SK-N-SH (cell line): ENCODE measurements around the gene F2RL1. TPM values are rescaled to one million over a fixed set of nuclear protein-coding genes. Genes with fewer than 3 reads are reported as not detected.

ENCODE experiments used
- CTCF ChIA-PET: fragments of 300-600, 350-600 bp; formaldehyde crosslinking; extraction: SDS; loops from one replicate; lab custom pipeline; 2021; lab: Yijun Ruan, JAX
- POLR2A ChIA-PET: fragments of 350-600 bp; sonication (Branson Sonifier 250); formaldehyde crosslinking; extraction: SDS; loops from one replicate; lab custom pipeline; 2020; ENCODE audit warnings: antibody characterized with exemption, inconsistent platforms; lab: Yijun Ruan, JAX
- DNase-seq: peaks from one replicate; pipeline ENCODE4 v3.0.0; 2012
- H2AFZ ChIP-seq: fragments of 200-600 bp; sonication (generic); 2 replicates; pipeline ENCODE4 v1.8.1; 2016; ENCODE audit warnings: antibody characterized with exemption, mild to moderate bottlenecking, low read depth
- H3F3A ChIP-seq: fragments of 200-600 bp; sonication (generic); replicated peaks from 2 replicates; pipeline ENCODE3; 2016; ENCODE audit warnings: antibody characterized with exemption, mild to moderate bottlenecking; ENCODE audit not compliant: insufficient read depth
- H3K27ac ChIP-seq, 2 experiments: fragments of 200-500 bp in 1 of 2; fragments of 200-600 bp in 1 of 2; sonication (Bioruptor generic) in 1 of 2; sonication (generic), shearing (Covaris generic) in 1 of 2; 2 replicates each; pipeline versions ENCODE4 v1.5.1 to v1.6.1; 2014 to 2016; ENCODE audit warnings: low read depth in 2 of 2, inconsistent platforms in 1 of 2, low read length in 1 of 2, mild to moderate bottlenecking in 1 of 2, mixed read lengths in 1 of 2
- H3K27me3 ChIP-seq: fragments of 200-600 bp; sonication (generic), shearing (Covaris generic); 2 replicates; pipeline ENCODE4 v1.6.1; 2016; ENCODE audit warnings: mixed run types; ENCODE audit not compliant: insufficient read depth
- H3K36me3 ChIP-seq, 2 experiments: fragments of 200-500 bp in 1 of 2; fragments of 200-600 bp in 1 of 2; sonication (Bioruptor generic) in 1 of 2; sonication (generic) in 1 of 2; replicated peaks in 1 of 2; 2 replicates each; pipeline versions ENCODE3 to v1.5.1; 2014 to 2016; ENCODE audit warnings: low read length in 1 of 2, mild to moderate bottlenecking in 1 of 2; ENCODE audit not compliant: insufficient read depth in 2 of 2, control insufficient read depth in 1 of 2
- H3K4me1 ChIP-seq, 2 experiments: fragments of 200-500 bp in 1 of 2; fragments of 200-600 bp in 1 of 2; sonication (Bioruptor generic) in 1 of 2; sonication (generic), shearing (Covaris generic) in 1 of 2; 2 replicates each; pipeline versions ENCODE4 v1.5.1 to v1.6.1; 2014 to 2016; ENCODE audit warnings: low read depth in 1 of 2, low read length in 1 of 2, mixed run types in 1 of 2; ENCODE audit not compliant: insufficient read depth in 2 of 2, control insufficient read depth in 1 of 2
- H3K4me2 ChIP-seq: fragments of 200-600 bp; sonication (generic), shearing (Covaris generic); 2 replicates; pipeline ENCODE4 v1.6.1; 2017; ENCODE audit warnings: mixed run types
- H3K4me3 ChIP-seq, 2 experiments: fragments of 200-500 bp in 1 of 2; fragments of 200-600 bp in 1 of 2; sonication (Bioruptor generic) in 1 of 2; sonication (generic), shearing (Covaris generic) in 1 of 2; 2 replicates each; pipeline versions ENCODE4 v1.5.1 to v1.8.1; 2014 to 2016; ENCODE audit warnings: low read depth in 2 of 2, inconsistent platforms in 1 of 2, low read length in 1 of 2, mild to moderate bottlenecking in 1 of 2, mixed read lengths in 1 of 2, moderate library complexity in 1 of 2
- H3K79me2 ChIP-seq: fragments of 200-600 bp; sonication (generic); 2 replicates; pipeline ENCODE4 v1.8.1; 2017; ENCODE audit warnings: mild to moderate bottlenecking; ENCODE audit not compliant: insufficient read depth
- H3K9ac ChIP-seq: fragments of 200-600 bp; sonication (generic); 2 replicates; pipeline ENCODE4 v1.6.1; 2017; ENCODE audit warnings: mixed run types
- H3K9me2 ChIP-seq: fragments of 200-600 bp; sonication (generic); 2 replicates; pipeline ENCODE4 v1.6.1; 2017; ENCODE audit warnings: mixed run types
- H3K9me3 ChIP-seq: fragments of 200-600 bp; sonication (generic); 2 replicates; pipeline ENCODE4 v1.6.1; 2017; ENCODE audit warnings: mixed run types, mild to moderate bottlenecking, moderate library complexity
- H4K20me1 ChIP-seq: fragments of 200-600 bp; sonication (generic); 2 replicates; pipeline ENCODE4 v1.6.1; 2017; ENCODE audit warnings: mild to moderate bottlenecking, mixed run types; ENCODE audit not compliant: insufficient read depth
- EP300 ChIP-seq, 2 experiments: IDR thresholded peaks; 2 replicates each; pipeline versions ENCODE4 v1.4.0 to v1.6.1; 2012; ENCODE audit warnings: borderline replicate concordance in 1 of 2, low read depth in 1 of 2, low read length in 1 of 2
- FOSL2 ChIP-seq: IDR thresholded peaks from 2 replicates; pipeline ENCODE4 v1.4.0; 2012; ENCODE audit warnings: low read depth, mild to moderate bottlenecking, moderate library complexity, borderline replicate concordance
- GATA2 ChIP-seq: sonication (generic); formaldehyde crosslinking; IDR thresholded peaks from 2 replicates; pipeline ENCODE4 v1.5.0; 2020; ENCODE audit warnings: mild to moderate bottlenecking, missing genetic modification reagents
- IRF3 ChIP-seq: fragments of 150-350 bp; IDR thresholded peaks from 2 replicates; pipeline ENCODE4 v1.6.1; 2016; ENCODE audit warnings: mild to moderate bottlenecking, low read depth, low read length
- MEF2A ChIP-seq: IDR thresholded peaks from 2 replicates; pipeline ENCODE4 v1.4.0; 2012; ENCODE audit warnings: low read depth, borderline replicate concordance
- MXI1 ChIP-seq: IDR thresholded peaks from 2 replicates; pipeline ENCODE4 v1.6.1; 2012; ENCODE audit warnings: mild to moderate bottlenecking, low read depth, low read length, improper control_type of control experiment
- NFIC ChIP-seq: IDR thresholded peaks from 2 replicates; pipeline ENCODE4 v1.4.0; 2012; ENCODE audit warnings: borderline replicate concordance
- POLR2AphosphoS5 ChIP-seq: IDR thresholded peaks from 2 replicates; pipeline ENCODE4 v1.6.1; 2012; ENCODE audit warnings: low read depth, low read length
- RAD21 ChIP-seq: IDR thresholded peaks from 2 replicates; pipeline ENCODE4 v1.6.1; 2012; ENCODE audit warnings: mild to moderate bottlenecking, low read length
- RFX5 ChIP-seq: IDR thresholded peaks from 2 replicates; pipeline ENCODE4 v1.6.1; 2012; ENCODE audit warnings: mild to moderate bottlenecking, improper control_type of control experiment, low read length
- SMC3 ChIP-seq: IDR thresholded peaks from 2 replicates; pipeline ENCODE4 v1.6.1; 2012; ENCODE audit warnings: low read depth, low read length, improper control_type of control experiment
- TCF12 ChIP-seq: IDR thresholded peaks from 2 replicates; pipeline ENCODE4 v1.4.0; 2012
- WGBS: methylation state at CpG from one replicate; pipeline ENCODE4 v1.1.6; 2017; ENCODE audit warnings: low lambda C conversion rate; 5-methylcytosine and 5-hydroxymethylcytosine counted together
- polyA plus RNA-seq, 3 experiments: library from polyadenylated mRNA; depleted of rRNA; stranded (reverse); fragments of >200 nt; gene quantifications; 2 replicates each; pipeline ENCODE4 v1.2.3, GENCODE V29; 2012
- TF ChIP-seq, protein P1 (sequence below): fragments of 200-600 bp; sonication (generic); IDR thresholded peaks from 2 replicates; pipeline ENCODE4 v1.6.1; 2017; ENCODE audit warnings: antibody characterized with exemption, mild to moderate bottlenecking, moderate library complexity
- TF ChIP-seq, protein P2 (sequence below): IDR thresholded peaks from 2 replicates; pipeline ENCODE4 v1.4.0; 2012; ENCODE audit warnings: low read depth, borderline replicate concordance

F2RL1 gene
- polyA plus RNA-seq, 1 of the 3 experiments (the other 2 are of a cell fraction): 31.3 TPM

- WGBS: 53% methylated on average over 8 of the region's 8 CpGs
- ChIA-PET CTCF (interaction anchor here (0.6 to 5.9 kb wide), 27 partner anchors 10 to 624 kb away, joined by 3 to 62 read pairs (median 4); partner anchors contain the start of gene WDR41), POLR2A (no interaction called here)
- no peak overlapping the region for H3K4me3 ChIP-seq
- no peaks in the 10 kb centered on the region for H3K36me3 ChIP-seq
- peak overlapping the region; percentile 17; the same call in 1 of the 2 replicates for H2AFZ ChIP-seq
- H3K9me2 ChIP-seq: no peaks in the 10 kb centered on the region
- no peaks in the 10 kb centered on the region for H3F3A ChIP-seq
- no peaks in the 10 kb centered on the region for H3K4me1 ChIP-seq
- no peaks in the 10 kb centered on the region for H3K79me2 ChIP-seq
- H3K27me3 ChIP-seq: no peaks in the 10 kb centered on the region
- peak; percentile 74 for DNase-seq
- H3K9me3 ChIP-seq: no peaks in the 10 kb centered on the region
- H3K4me2 ChIP-seq: no peak overlapping the region
- no peak overlapping the region for H3K9ac ChIP-seq
- peak; percentile 81 for TF ChIP-seq SMC3
- no peak for TF ChIP-seq NFIC
- no peak for TF ChIP-seq IRF3
- TF ChIP-seq, protein P1, sequence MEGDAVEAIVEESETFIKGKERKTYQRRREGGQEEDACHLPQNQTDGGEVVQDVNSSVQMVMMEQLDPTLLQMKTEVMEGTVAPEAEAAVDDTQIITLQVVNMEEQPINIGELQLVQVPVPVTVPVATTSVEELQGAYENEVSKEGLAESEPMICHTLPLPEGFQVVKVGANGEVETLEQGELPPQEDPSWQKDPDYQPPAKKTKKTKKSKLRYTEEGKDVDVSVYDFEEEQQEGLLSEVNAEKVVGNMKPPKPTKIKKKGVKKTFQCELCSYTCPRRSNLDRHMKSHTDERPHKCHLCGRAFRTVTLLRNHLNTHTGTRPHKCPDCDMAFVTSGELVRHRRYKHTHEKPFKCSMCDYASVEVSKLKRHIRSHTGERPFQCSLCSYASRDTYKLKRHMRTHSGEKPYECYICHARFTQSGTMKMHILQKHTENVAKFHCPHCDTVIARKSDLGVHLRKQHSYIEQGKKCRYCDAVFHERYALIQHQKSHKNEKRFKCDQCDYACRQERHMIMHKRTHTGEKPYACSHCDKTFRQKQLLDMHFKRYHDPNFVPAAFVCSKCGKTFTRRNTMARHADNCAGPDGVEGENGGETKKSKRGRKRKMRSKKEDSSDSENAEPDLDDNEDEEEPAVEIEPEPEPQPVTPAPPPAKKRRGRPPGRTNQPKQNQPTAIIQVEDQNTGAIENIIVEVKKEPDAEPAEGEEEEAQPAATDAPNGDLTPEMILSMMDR: peak; percentile 91
- TF ChIP-seq RAD21: peak; percentile 95
- H4K20me1 ChIP-seq: no peaks in the 10 kb centered on the region
- H3K27ac ChIP-seq: no peak overlapping the region
These were observed 49.2 kb downstream of the F2RL1 start for GRCh38 chr5:76867827-76868693.

- Histone ChIP-seq H3K9me2 (no peaks in the 10 kb centered on the region), H3K4me1 (no peaks in the 10 kb centered on the region), H3F3A (no peaks in the 10 kb centered on the region), H3K36me3 (no peaks in the 10 kb centered on the region), H3K4me3 (no peak overlapping the region), H3K27ac (no peak overlapping the region), H3K9ac (no peak overlapping the region), H3K27me3 (no peaks in the 10 kb centered on the region), H3K79me2 (no peaks in the 10 kb centered on the region), H3K4me2 (no peak overlapping the region), H2AFZ (no peak overlapping the region), H4K20me1 (no peaks in the 10 kb centered on the region), H3K9me3 (no peaks in the 10 kb centered on the region)
- 66% methylated on average over 6 of the region's 6 CpGs for WGBS
- ChIA-PET POLR2A (no interaction called here), CTCF (interaction anchor here (0.6 to 5.9 kb wide), 5 partner anchors 9 to 213 kb away, joined by 3 to 62 read pairs (median 4); no protein-coding TSS in a partner anchor)
- DNase-seq: no peak
- TF ChIP-seq GATA2 (CRISPR knock-in tag) (no peak), MXI1 (no peak), RFX5 (no peak), EP300 (IDR thresholded peaks at IDR 0.05; ENCODE audit: borderline replicate concordance in 1 of 2, low read depth in 1 of 2, low read length in 1 of 2) (no peak), FOSL2 (no peak), MEF2A (no peak), IRF3 (no peak), POLR2AphosphoS5 (no peak), TCF12 (no peak)
- TF ChIP-seq, protein P2, sequence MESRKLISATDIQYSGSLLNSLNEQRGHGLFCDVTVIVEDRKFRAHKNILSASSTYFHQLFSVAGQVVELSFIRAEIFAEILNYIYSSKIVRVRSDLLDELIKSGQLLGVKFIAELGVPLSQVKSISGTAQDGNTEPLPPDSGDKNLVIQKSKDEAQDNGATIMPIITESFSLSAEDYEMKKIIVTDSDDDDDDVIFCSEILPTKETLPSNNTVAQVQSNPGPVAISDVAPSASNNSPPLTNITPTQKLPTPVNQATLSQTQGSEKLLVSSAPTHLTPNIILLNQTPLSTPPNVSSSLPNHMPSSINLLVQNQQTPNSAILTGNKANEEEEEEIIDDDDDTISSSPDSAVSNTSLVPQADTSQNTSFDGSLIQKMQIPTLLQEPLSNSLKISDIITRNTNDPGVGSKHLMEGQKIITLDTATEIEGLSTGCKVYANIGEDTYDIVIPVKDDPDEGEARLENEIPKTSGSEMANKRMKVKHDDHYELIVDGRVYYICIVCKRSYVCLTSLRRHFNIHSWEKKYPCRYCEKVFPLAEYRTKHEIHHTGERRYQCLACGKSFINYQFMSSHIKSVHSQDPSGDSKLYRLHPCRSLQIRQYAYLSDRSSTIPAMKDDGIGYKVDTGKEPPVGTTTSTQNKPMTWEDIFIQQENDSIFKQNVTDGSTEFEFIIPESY: no peak
These were observed 51.2 kb downstream of the F2RL1 start for GRCh38 chr5:76870046-76870445.
